Left ventricle myocardium inferior (tissue), 1 donor: ENCODE data around the gene TLE1. TPM values are rescaled to one million over a fixed set of nuclear protein-coding genes. Genes with fewer than 3 reads are reported as not detected.

Experiments
- DNase-seq: peaks from one replicate; pipeline ENCODE4 v3.0.0-alpha.2; 2020
- H3K27ac ChIP-seq: fragments of 200-600 bp; replicated peaks from 2 replicates; pipeline ENCODE4 v1.8.0; 2021
- H3K27me3 ChIP-seq: fragments of 200-600 bp; 2 replicates; pipeline ENCODE4 v1.8.0; 2021; ENCODE audit warnings: low read depth
- H3K36me3 ChIP-seq: fragments of 200-600 bp; 2 replicates; pipeline ENCODE4 v1.8.0; 2021
- H3K4me1 ChIP-seq: fragments of 200-600 bp; 2 replicates; pipeline ENCODE4 v1.8.0; 2021
- H3K4me3 ChIP-seq: fragments of 200-600 bp; 2 replicates; pipeline ENCODE4 v1.8.0; 2021; ENCODE audit warnings: mild to moderate bottlenecking, moderate library complexity
- H3K9me3 ChIP-seq: fragments of 200-600 bp; replicated peaks from 2 replicates; pipeline ENCODE4 v1.8.0; 2021
- intact Hi-C: fragments of 100-400 bp; cut with micrococcal nuclease; formaldehyde crosslinking; loops from one replicate; pipeline ENCODE4 v1.11.0; 2022
- total RNA-seq: library from RNA; stranded (reverse); fragmentation: NEBNext Ultra II Directional; extraction: Animal tissue kit (Norgen Biotek cat#: 25700); gene quantifications from one replicate; pipeline ENCODE4 v1.2.1, GENCODE V29; 2021
- TF ChIP-seq, protein P1 (sequence below): fragments of 200-600 bp; IDR thresholded peaks from 2 replicates; pipeline ENCODE4 v1.8.0; 2021; ENCODE audit warnings: antibody characterized with exemption, mild to moderate bottlenecking, borderline replicate concordance
- donor health status: DM: no; HTN: yes; CAD: no; lungs with severe emphysema.

Gene TLE1
- total RNA-seq, 1 donor from 2014 or later, result 8.5 TPM

DNA sequence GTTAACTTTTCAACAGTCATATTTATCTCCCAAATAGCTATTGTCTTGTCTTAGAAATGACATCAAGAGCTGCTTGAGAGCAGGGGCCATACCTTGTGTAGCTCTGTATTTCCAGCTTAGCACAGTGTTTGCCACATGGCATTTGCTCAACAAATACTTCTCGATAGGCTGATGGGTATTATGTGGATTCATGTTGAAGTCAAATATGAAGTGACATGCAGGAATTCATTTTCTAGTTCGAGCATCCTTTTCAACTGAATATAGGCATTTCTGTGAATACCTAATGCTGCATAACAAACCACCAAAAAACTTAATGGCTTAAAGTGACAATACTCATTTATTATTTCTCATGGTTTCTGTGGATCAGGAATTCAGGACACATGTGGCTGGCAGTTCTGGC lies 125.6 kb downstream of the TLE1 start:
- H3K36me3 ChIP-seq, result no peaks in the 10 kb centered on the region
- H3K27me3 ChIP-seq, result peaks cover 18% of the 10 kb centered on the region
- H3K4me3 ChIP-seq, result no peak overlapping the region
- TF ChIP-seq, protein P1, sequence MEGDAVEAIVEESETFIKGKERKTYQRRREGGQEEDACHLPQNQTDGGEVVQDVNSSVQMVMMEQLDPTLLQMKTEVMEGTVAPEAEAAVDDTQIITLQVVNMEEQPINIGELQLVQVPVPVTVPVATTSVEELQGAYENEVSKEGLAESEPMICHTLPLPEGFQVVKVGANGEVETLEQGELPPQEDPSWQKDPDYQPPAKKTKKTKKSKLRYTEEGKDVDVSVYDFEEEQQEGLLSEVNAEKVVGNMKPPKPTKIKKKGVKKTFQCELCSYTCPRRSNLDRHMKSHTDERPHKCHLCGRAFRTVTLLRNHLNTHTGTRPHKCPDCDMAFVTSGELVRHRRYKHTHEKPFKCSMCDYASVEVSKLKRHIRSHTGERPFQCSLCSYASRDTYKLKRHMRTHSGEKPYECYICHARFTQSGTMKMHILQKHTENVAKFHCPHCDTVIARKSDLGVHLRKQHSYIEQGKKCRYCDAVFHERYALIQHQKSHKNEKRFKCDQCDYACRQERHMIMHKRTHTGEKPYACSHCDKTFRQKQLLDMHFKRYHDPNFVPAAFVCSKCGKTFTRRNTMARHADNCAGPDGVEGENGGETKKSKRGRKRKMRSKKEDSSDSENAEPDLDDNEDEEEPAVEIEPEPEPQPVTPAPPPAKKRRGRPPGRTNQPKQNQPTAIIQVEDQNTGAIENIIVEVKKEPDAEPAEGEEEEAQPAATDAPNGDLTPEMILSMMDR, result no peak
- H3K27ac ChIP-seq, result no peak overlapping the region
- DNase-seq, result no peak
- peaks cover 9% of the 10 kb centered on the region for H3K4me1 ChIP-seq
- intact Hi-C loops, result no loop called here
- H3K9me3 ChIP-seq, result no peaks in the 10 kb centered on the region

DNA sequence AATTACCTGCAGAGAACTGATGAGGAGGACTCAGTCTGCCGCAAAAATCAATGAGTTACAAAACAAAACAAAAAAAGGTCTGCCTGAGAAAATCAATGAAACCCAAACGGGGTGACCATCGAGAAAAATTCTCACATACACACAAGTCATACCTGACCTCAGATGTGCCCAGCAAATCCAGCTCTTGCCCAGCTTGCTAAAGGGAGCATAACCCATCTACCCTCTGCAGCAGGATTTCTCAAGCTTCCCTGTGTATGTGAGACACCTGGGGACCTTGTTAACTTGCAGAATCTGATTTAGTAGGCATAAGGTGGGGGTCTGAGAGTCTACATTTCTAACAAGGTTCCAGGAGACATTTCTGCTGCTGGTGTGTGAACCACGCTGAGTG lies 126.3 kb downstream of the TLE1 start:
- peaks cover 16% of the 10 kb centered on the region for H3K4me1 ChIP-seq
- H3K36me3 ChIP-seq, result no peaks in the 10 kb centered on the region
- intact Hi-C loops, result no loop called here
- no peak overlapping the region for H3K4me3 ChIP-seq
- no peak overlapping the region for H3K27ac ChIP-seq
- TF ChIP-seq, protein P1, result no peak
- H3K9me3 ChIP-seq, result no peaks in the 10 kb centered on the region
- no peak for DNase-seq
- peaks cover 18% of the 10 kb centered on the region for H3K27me3 ChIP-seq

DNA sequence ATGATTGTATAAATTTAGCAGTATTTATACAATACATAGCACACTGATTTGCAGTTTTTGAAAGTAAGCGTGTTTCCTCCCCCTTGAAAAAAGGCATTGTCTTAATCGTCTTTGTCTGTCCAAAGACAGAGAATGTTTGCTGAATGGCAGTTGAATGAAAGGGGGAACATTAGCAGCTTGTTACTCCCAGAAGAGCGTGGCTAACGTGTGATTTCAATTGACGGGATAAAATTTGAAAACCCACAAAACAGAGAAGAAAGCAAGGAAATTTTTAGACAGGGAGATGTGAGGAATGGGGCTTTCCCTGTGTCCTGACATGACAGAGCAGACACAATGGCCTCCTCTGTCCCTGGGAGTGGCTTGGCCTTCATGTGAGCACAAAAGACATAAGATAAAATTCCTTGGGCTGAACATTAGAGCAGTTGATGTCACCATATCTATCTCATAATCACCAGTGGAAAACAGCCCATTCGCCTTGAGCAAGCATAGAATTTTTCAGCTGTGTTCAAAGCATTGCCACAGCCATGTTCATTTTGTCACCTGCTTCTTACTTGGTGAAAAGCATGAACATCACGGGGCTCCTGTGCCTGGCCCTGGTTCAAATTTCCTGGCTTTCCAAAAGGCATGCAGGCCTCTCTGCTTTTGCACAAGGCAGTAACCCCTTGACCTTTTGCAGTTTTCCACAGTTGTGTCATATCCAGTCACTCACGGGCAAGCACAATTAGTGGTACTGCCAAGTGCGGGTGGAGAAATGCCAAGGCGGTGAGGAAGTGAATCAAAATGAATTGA lies 126.9 kb downstream of the TLE1 start:
- no peak overlapping the region for H3K4me3 ChIP-seq
- peaks cover 18% of the 10 kb centered on the region for H3K27me3 ChIP-seq
- H3K36me3 ChIP-seq, result no peaks in the 10 kb centered on the region
- peak overlapping the region; percentile 16 for H3K27ac ChIP-seq
- DNase-seq, result peak; percentile 17
- peaks cover 20% of the 10 kb centered on the region for H3K4me1 ChIP-seq
- intact Hi-C loops, result no loop called here
- no peaks in the 10 kb centered on the region for H3K9me3 ChIP-seq
- TF ChIP-seq, protein P1, result no peak

DNA sequence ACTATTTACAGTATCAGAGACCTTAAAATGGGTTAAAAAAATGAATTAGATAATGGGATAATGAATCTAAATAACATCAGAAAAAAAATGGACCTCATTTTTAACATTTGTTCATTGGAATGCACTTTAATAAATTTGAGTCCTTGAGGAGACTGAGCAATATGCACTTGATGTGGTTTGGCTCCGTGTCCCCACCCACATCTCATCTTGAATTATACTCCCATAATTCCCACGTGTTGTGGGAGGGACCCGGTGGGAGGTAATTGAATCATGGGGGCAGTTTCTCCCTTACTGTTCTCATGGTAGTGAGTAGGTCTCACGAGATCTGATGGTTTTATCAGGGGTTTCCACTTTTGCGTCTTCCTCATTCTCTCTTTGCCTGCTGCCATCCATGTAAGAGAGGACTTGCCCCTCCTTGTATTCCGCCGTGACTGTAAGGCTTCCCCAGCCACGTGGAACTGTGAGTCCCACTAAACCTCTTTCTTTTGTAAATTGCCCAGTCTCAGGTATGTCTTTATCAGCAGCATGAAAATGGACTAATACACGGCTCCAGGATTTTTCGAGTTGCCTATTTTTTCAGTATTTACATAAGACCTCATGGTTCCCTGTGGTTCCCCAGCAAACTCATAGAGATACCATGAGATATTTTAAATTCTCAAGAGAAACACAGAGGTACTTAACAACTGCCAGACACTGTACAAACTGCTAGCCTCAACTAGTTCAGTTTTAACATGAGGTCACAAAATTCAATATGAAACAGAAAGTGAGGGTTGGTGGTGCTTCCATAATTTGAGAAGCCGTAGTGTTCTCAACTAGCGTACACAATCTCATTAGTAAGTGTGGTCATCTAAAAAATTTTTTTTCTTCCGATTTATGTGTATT lies 128.3 kb downstream of the TLE1 start:
- H3K36me3 ChIP-seq, result no peaks in the 10 kb centered on the region
- intact Hi-C loops, result no loop called here
- H3K27me3 ChIP-seq, result peaks cover 13% of the 10 kb centered on the region
- no peaks in the 10 kb centered on the region for H3K9me3 ChIP-seq
- TF ChIP-seq, protein P1, result no peak
- no peak overlapping the region for H3K4me3 ChIP-seq
- H3K27ac ChIP-seq, result no peak overlapping the region
- H3K4me1 ChIP-seq, result peaks cover 25% of the 10 kb centered on the region
- no peak for DNase-seq

DNA sequence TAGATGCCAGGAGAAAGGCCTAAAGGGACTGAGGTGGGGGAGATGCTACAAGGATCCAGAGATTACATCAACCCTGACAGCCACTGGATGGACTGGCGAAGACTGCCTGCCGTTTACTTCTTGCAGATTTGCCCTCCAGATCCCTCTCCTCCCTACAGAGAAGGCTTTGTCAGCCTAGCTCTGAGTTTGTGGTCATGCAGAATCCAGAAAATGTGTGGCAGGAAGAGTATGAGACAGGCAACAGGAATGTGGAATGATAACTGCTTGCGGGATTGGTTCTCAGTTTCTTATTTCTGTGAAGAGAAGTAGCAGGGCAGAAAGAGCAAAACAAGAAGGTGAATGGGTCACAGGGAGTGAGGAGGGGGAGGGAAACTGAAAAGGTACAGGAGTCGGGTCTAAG lies 129.6 kb downstream of the TLE1 start:
- no peak overlapping the region for H3K27ac ChIP-seq
- no peaks in the 10 kb centered on the region for H3K9me3 ChIP-seq
- H3K4me1 ChIP-seq, result peaks cover 25% of the 10 kb centered on the region
- TF ChIP-seq, protein P1, result no peak
- peaks cover 7% of the 10 kb centered on the region for H3K27me3 ChIP-seq
- H3K36me3 ChIP-seq, result no peaks in the 10 kb centered on the region
- H3K4me3 ChIP-seq, result no peak overlapping the region
- intact Hi-C loops, result no loop called here
- DNase-seq, result no peak
